ENCODE data around the gene LMBR1. TPM values are rescaled to one million over a fixed set of nuclear protein-coding genes. Genes with fewer than 3 reads are reported as not detected.

The LMBR1 gene
- total RNA-seq, 4 donors from 2014 or later: 38.0 to 81.3 (median 56.4) TPM

DNA sequence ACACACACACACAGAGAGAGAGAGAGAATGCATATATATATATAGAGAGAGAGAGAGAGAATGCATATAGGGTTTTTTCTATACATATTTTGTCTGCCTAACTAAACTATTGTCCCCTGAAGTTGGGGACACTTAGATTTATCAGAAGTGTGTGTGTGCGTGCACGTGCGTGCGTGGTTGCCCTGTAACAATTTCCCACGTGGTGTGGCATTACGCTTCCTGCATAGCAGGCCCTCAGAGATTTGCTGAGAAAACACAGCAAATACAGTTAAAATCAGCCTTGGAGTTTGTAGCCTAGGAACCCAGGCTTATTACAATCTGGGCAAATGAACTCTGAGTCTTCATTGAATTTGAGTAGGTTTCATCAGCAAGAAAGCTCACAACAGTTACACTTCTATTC is 237.7 kb downstream of the LMBR1 start:
- no peak for DNase-seq (ENCODE audit: extremely low spot score)
- intact Hi-C loops (cut with DNase I): no loop called here
- Histone ChIP-seq H3K4me3 (no peak overlapping the region), H3K4me1 (no peaks in the 10 kb centered on the region), H3K27ac (replicated peaks in 1 of 4) (no peak overlapping the region), H3K27me3 (peaks cover 0 to 48% (median 0%) of the 10 kb centered on the region in 4 donors), H3K9me3 (no peaks in the 10 kb centered on the region), H3K36me3 (no peaks in the 10 kb centered on the region)
- WGBS: 77% methylated on average over 6 of the region's 6 CpGs
- TF ChIP-seq POLR2AphosphoS5 (IDR thresholded peaks at IDR 0.05): no peak
- TF ChIP-seq, protein P1, sequence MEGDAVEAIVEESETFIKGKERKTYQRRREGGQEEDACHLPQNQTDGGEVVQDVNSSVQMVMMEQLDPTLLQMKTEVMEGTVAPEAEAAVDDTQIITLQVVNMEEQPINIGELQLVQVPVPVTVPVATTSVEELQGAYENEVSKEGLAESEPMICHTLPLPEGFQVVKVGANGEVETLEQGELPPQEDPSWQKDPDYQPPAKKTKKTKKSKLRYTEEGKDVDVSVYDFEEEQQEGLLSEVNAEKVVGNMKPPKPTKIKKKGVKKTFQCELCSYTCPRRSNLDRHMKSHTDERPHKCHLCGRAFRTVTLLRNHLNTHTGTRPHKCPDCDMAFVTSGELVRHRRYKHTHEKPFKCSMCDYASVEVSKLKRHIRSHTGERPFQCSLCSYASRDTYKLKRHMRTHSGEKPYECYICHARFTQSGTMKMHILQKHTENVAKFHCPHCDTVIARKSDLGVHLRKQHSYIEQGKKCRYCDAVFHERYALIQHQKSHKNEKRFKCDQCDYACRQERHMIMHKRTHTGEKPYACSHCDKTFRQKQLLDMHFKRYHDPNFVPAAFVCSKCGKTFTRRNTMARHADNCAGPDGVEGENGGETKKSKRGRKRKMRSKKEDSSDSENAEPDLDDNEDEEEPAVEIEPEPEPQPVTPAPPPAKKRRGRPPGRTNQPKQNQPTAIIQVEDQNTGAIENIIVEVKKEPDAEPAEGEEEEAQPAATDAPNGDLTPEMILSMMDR (IDR thresholded peaks at IDR 0.05): no peak
- no peak for TF ChIP-seq EP300 (IDR thresholded peaks at IDR 0.05)
- no peak for TF ChIP-seq POLR2A (IDR thresholded peaks at IDR 0.05; ENCODE audit: low read depth)

DNA sequence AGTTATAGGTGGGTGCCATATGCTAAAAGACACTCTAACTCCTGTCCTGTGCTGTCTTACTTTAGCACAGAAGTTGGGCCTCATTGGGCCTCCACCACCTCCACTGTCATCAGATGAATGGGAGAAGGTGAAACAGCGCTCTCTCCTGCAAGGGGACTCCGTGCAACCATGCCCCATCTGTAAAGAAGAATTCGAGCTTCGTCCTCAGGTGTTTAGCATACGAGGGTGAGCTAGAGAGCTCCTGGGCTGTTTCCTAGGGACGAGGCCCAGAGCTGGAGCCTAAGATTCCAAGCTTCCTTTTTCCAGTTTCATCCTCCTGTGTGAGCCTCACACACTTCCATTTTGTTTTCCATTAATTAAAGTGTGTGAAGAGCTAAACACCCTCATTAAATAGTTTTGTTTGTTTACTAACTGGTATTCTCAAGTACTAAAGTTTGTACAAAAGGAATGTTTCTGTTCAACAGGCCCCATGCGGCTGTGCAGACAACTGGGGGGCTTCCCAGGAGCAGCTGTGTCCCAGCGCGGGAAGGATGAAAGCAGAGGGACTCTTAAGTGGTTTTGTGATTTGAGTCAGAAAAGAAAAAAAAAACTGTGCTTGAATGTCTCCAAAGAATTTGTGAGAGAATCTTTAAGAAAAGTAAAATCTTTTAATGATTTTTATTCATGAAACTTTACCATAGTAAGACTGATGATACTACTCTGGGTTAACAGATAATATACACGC is 238.3 kb downstream of the LMBR1 start:
- H3K4me3 ChIP-seq: no peak overlapping the region
- peaks cover 0 to 52% (median 0%) of the 10 kb centered on the region in 4 donors for H3K27me3 ChIP-seq
- no peak for DNase-seq (ENCODE audit: extremely low spot score)
- H3K9me3 ChIP-seq: no peaks in the 10 kb centered on the region
- no peaks in the 10 kb centered on the region for H3K4me1 ChIP-seq
- WGBS: 81% methylated on average over 10 of the region's 10 CpGs
- intact Hi-C loops (cut with DNase I): no loop called here
- TF ChIP-seq, protein P1 (IDR thresholded peaks at IDR 0.05): no peak
- TF ChIP-seq POLR2AphosphoS5 (IDR thresholded peaks at IDR 0.05) (no peak), EP300 (IDR thresholded peaks at IDR 0.05) (no peak), POLR2A (IDR thresholded peaks at IDR 0.05; ENCODE audit: low read depth) (no peak)
- no peak overlapping the region for H3K27ac ChIP-seq (replicated peaks in 1 of 4)
- no peaks in the 10 kb centered on the region for H3K36me3 ChIP-seq

DNA sequence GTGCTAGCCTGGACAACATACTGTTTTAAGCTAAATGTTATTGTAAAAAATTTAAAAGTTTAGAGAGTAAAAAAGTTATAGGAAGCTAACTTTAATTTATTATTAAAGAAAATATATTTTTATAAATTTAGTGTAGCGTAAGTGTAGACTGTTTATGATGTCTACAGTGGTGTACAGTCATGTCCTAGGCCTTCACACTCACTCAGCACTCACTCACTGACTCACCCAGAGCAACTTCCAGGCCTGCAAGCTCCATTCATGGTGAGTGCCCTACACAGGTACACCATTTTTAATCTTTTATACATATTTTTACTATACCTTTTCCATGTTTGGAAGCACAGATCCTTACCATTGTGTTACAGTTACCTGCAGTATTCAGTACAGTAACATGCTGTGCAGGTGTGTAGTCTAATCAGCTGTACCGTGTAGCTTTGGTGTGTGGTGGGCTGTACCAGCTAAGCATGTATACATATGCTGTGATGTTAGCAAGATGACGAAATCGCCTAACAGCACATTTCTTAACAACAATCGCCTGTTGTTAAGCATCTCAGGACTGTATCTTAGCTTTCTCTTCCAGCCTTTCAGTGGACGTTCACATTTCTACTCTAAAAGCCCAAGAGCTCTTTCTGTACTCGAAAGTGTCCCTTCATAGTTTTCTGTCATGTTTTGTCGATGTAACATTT is 240.0 kb downstream of the LMBR1 start:
- H3K27ac ChIP-seq (replicated peaks in 1 of 4): no peak overlapping the region
- H3K36me3 ChIP-seq: no peaks in the 10 kb centered on the region
- intact Hi-C loops (cut with DNase I): no loop called here
- 90% methylated on average over 8 of the region's 8 CpGs for WGBS
- no peaks in the 10 kb centered on the region for H3K4me1 ChIP-seq
- no peaks in the 10 kb centered on the region for H3K9me3 ChIP-seq
- DNase-seq (ENCODE audit: extremely low spot score): no peak
- peaks cover 0 to 52% (median 0%) of the 10 kb centered on the region in 4 donors for H3K27me3 ChIP-seq
- H3K4me3 ChIP-seq: no peak overlapping the region
- TF ChIP-seq, protein P1 (IDR thresholded peaks at IDR 0.05): no peak
- TF ChIP-seq POLR2AphosphoS5 (IDR thresholded peaks at IDR 0.05) (no peak), EP300 (IDR thresholded peaks at IDR 0.05) (no peak), POLR2A (IDR thresholded peaks at IDR 0.05; ENCODE audit: low read depth) (no peak)

DNA sequence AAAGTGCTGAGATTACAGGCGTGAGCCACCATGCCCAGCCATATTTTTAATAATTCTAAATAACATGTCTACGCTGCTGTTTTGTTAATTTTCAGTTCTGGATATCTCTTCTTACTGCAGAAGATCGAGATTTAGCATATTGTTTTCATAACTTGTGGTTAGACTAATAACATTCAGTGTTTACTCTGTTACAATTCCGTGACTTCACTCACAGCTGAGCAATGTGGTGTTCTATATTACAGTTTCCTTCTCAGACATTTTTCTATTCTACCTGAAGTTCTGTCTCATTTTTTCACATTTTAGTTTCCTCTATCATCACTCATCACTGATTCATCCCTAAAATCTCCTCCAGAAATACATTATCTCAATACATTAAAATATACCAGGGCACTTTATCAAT is 241.5 kb downstream of the LMBR1 start:
- H3K9me3 ChIP-seq: no peaks in the 10 kb centered on the region
- no peaks in the 10 kb centered on the region for H3K4me1 ChIP-seq
- intact Hi-C loops (cut with DNase I): no loop called here
- H3K36me3 ChIP-seq: no peaks in the 10 kb centered on the region
- H3K4me3 ChIP-seq: no peak overlapping the region
- H3K27ac ChIP-seq (replicated peaks in 1 of 4): no peak overlapping the region
- 96% methylated on average over 4 of the region's 4 CpGs for WGBS
- TF ChIP-seq EP300 (IDR thresholded peaks at IDR 0.05): no peak
- no peak for TF ChIP-seq POLR2AphosphoS5 (IDR thresholded peaks at IDR 0.05)
- TF ChIP-seq, protein P1 (IDR thresholded peaks at IDR 0.05): no peak
- TF ChIP-seq POLR2A (IDR thresholded peaks at IDR 0.05; ENCODE audit: low read depth): no peak
- no peak for DNase-seq (ENCODE audit: extremely low spot score)
- peaks cover 0 to 47% (median 0%) of the 10 kb centered on the region in 4 donors for H3K27me3 ChIP-seq
